ENCODE measurements around the gene HTR4.
"Not testable (repeated sequence)": the region's sequence is repeated elsewhere in the genome, so short reads cannot be mapped to it uniquely, and the experiment has no call there.

Gene HTR4

GRCh38 chr5:148653836-148654781, at the start of gene HTR4:
Gene HTR4 (minus strand): TSS chr5:148654527. CDS start chr5:148637014, 17,513 bp downstream.
- no peak for DNase-seq

GRCh38 chr5:148702019-148702596, 47.8 kb upstream of the HTR4 start:
- DNase-seq, result no peak

GRCh38 chr5:148699028-148699427, 44.7 kb upstream of the HTR4 start:
- no peak for DNase-seq

- DNase-seq, result no peak
Measured at GRCh38 chr5:148697809-148698196, 43.5 kb upstream of the HTR4 start.

- DNase-seq, result no peak
Measured at GRCh38 chr5:148697180-148697808, 43.0 kb upstream of the HTR4 start.

GRCh38 chr5:148696187-148697036, 42.1 kb upstream of the HTR4 start:
- no peak for DNase-seq

GRCh38 chr5:148690945-148691344, 36.6 kb upstream of the HTR4 start:
- DNase-seq, result no peak

GRCh38 chr5:148688787-148689186, 34.5 kb upstream of the HTR4 start:
- DNase-seq, result no peak

GRCh38 chr5:148687871-148688270, 33.5 kb upstream of the HTR4 start:
- no peak for DNase-seq

GRCh38 chr5:148687427-148687826, 33.1 kb upstream of the HTR4 start:
- DNase-seq, result peak; percentile 16

GRCh38 chr5:148686660-148687059, 32.3 kb upstream of the HTR4 start:
- DNase-seq, result no peak

- DNase-seq, result no peak
Measured at GRCh38 chr5:148685520-148686134, 31.3 kb upstream of the HTR4 start.

GRCh38 chr5:148684528-148684927, 30.2 kb upstream of the HTR4 start:
- DNase-seq, result no peak

GRCh38 chr5:148683651-148684050, 29.3 kb upstream of the HTR4 start:
- no peak for DNase-seq

GRCh38 chr5:148682058-148683026, 28.0 kb upstream of the HTR4 start:
- no peak for DNase-seq

- DNase-seq, result no peak
Measured at GRCh38 chr5:148681157-148682057, 27.1 kb upstream of the HTR4 start.

- not testable (repeated sequence) for DNase-seq
Measured at GRCh38 chr5:148673704-148674103, 19.4 kb upstream of the HTR4 start.

- DNase-seq, result no peak
Measured at GRCh38 chr5:148666353-148666752, 12.0 kb upstream of the HTR4 start.

GRCh38 chr5:148665431-148665830, 11.1 kb upstream of the HTR4 start:
- no peak for DNase-seq

GRCh38 chr5:148663509-148663908, 9.2 kb upstream of the HTR4 start:
- DNase-seq, result no peak

Data from GF-D8 (cell line).